Thyroid gland (tissue), 4 donors: Measurements from ENCODE around the gene LBHD1. TPM values are rescaled to one million over a fixed set of nuclear protein-coding genes. Genes with fewer than 3 reads are reported as not detected.

ENCODE experiments used
- DNase-seq, 2 donors: peaks; one replicate each; pipeline ENCODE4 v3.0.0-alpha.2; 2019
- H3K27ac ChIP-seq, 3 donors: fragments of 200-600 bp; sonication (generic); 1 replicate in 2 of 3; 2 replicates in 1 of 3; pipeline ENCODE4 v1.5.1; 2016 to 2019; ENCODE audit warnings: mild to moderate bottlenecking in 1 of 3, moderate library complexity in 1 of 3
- H3K27me3 ChIP-seq: fragments of 200-600 bp; sonication (generic); one replicate; pipeline ENCODE4 v1.5.1; 2019
- H3K36me3 ChIP-seq, 2 donors: fragments of 200-600 bp; sonication (generic); one replicate each; pipeline ENCODE4 v1.5.1; 2016 to 2019
- H3K4me1 ChIP-seq, 2 donors: fragments of 200-600 bp; sonication (generic); one replicate each; pipeline ENCODE4 v1.5.1; 2017 to 2019
- H3K4me3 ChIP-seq, 3 donors: fragments of 200-600 bp; sonication (generic); replicated peaks in 1 of 3; 1 replicate in 2 of 3; 2 replicates in 1 of 3; pipeline ENCODE4 v1.5.1; 2016; ENCODE audit warnings: mild to moderate bottlenecking in 1 of 3
- H3K9me3 ChIP-seq: fragments of 200-600 bp; sonication (generic); one replicate; pipeline ENCODE4 v1.5.1; 2017
- CTCF ChIP-seq, 6 experiments: fragments of 200-600 bp in 3 of 6; fragments of 450-650 bp in 3 of 6; sonication (generic) in 3 of 6; IDR thresholded peaks; one replicate each; pipeline ENCODE4 v1.5.1; 2016 to 2019; ENCODE audit warnings: antibody characterized with exemption in 6 of 6, mild to moderate bottlenecking in 2 of 6, inconsistent platforms in 1 of 6, moderate library complexity in 1 of 6
- POLR2A ChIP-seq, 2 donors: fragments of 450-650 bp; IDR thresholded peaks; one replicate each; pipeline ENCODE4 v1.6.1; 2017; ENCODE audit warnings: antibody characterized with exemption in 2 of 2, mild to moderate bottlenecking in 2 of 2, moderate library complexity in 1 of 2
- WGBS, 2 donors: methylation state at CpG; one replicate each; pipeline ENCODE4 v1.1.5; 2017; 5-methylcytosine and 5-hydroxymethylcytosine counted together
- intact Hi-C: fragments of 100-400 bp; cut with DNase I; formaldehyde crosslinking; loops from one replicate; pipeline ENCODE4 v1.15.1; 2023
- total RNA-seq, 4 donors: library from RNA; depleted of rRNA; stranded (reverse); fragments of >200 nt; gene quantifications; one replicate each; pipeline ENCODE4 v1.2.3, GENCODE V29; 2016

LBHD1 gene
- total RNA-seq, 4 donors from 2014 or later, result 5.8 to 15.5 (median 9.3) TPM

GRCh38 chr11:62645671-62645945 is 26.5 kb downstream of the LBHD1 start:
- peaks cover 9 to 25% of the 10 kb centered on the region in 2 donors for H3K36me3 ChIP-seq
- 14 to 16% methylated on average over 11 of the region's 11 CpGs for WGBS, 2 donors
- TF ChIP-seq CTCF (IDR thresholded peaks at IDR 0.05) (no peak), POLR2A (IDR thresholded peaks at IDR 0.05) (no peak)
- H3K27ac ChIP-seq, result peak overlapping the region in 2 of 3 donors; percentile 64 to 88
- H3K9me3 ChIP-seq, result no peaks in the 10 kb centered on the region
- no peak for DNase-seq
- no peaks in the 10 kb centered on the region for H3K27me3 ChIP-seq
- intact Hi-C loops, result no loop called here
- peak overlapping the region; percentile 64 to 99 (median 84) for H3K4me3 ChIP-seq
- H3K4me1 ChIP-seq, result peaks cover 11 to 13% of the 10 kb centered on the region in 2 donors

DNA sequence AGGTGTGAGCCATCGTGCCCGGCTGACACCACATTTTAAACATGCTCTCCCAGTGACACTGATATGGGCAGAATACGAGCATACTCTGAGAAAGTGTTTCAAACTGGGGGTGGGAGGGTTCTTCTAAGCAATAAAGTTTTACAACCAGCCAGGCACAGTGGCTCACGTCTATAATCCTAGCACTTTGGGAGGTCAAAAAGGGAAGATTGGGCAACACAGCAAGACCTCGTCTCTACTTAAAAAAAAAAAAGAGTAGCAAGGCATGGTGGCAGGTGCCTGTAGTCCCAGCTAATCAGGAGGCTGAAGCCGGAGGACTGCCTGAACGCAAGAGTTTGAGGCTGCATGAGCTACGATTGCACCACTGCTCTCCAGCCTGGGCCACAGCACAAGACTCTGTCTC is 27.8 kb downstream of the LBHD1 start:
- Histone ChIP-seq H3K4me3 (no peak overlapping the region), H3K27me3 (no peaks in the 10 kb centered on the region), H3K36me3 (peaks cover 12 to 18% of the 10 kb centered on the region in 2 donors), H3K4me1 (peaks cover 11 to 13% of the 10 kb centered on the region in 2 donors), H3K27ac (no peak overlapping the region), H3K9me3 (no peaks in the 10 kb centered on the region)
- intact Hi-C loops, result no loop called here
- no peak for DNase-seq
- TF ChIP-seq CTCF (IDR thresholded peaks at IDR 0.05) (no peak), POLR2A (IDR thresholded peaks at IDR 0.05) (no peak)
- WGBS, 2 donors, result 88 to 95% methylated on average over 8 of the region's 8 CpGs

DNA sequence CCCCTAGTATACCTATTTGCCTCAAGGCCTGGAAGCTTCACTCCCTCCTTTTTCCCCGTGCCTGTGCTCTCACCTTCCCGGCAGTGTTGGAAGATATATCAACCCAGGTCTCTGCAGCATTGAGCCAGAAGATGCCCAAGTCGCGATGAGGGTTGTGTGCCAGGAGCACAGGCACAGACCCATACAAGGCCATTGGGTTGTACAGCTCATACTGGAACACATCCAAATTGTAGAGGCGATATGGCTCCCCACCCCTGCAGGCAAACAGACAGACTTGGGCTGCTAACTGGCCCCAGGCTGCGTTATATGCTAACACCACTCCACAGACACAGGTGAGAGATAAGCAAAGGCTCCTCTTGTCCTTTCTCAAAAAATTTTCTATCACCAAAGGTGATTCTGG is 39.6 kb downstream of the LBHD1 start:
- no peak for DNase-seq
- intact Hi-C loops, result no loop called here
- peaks cover 66 to 81% of the 10 kb centered on the region in 2 donors for H3K36me3 ChIP-seq
- no peak for TF ChIP-seq POLR2A (IDR thresholded peaks at IDR 0.05)
- TF ChIP-seq CTCF (IDR thresholded peaks at IDR 0.05), result no peak
- no peak overlapping the region for H3K27ac ChIP-seq
- H3K9me3 ChIP-seq, result no peaks in the 10 kb centered on the region
- WGBS, 2 donors, result 98 to 100% methylated on average over 4 to 6 of the region's 6 CpGs
- no peaks in the 10 kb centered on the region for H3K4me1 ChIP-seq
- H3K4me3 ChIP-seq, result no peak overlapping the region
- H3K27me3 ChIP-seq, result no peaks in the 10 kb centered on the region

GRCh38 chr11:62627713-62628112 is 44.4 kb downstream of the LBHD1 start:
- Histone ChIP-seq H3K4me3 (no peak overlapping the region), H3K9me3 (no peaks in the 10 kb centered on the region), H3K4me1 (peaks cover 0 to under 1% of the 10 kb centered on the region in 2 donors), H3K27me3 (no peaks in the 10 kb centered on the region), H3K27ac (no peak overlapping the region), H3K36me3 (peaks cover 66 to 70% of the 10 kb centered on the region in 2 donors)
- no peak for TF ChIP-seq CTCF (IDR thresholded peaks at IDR 0.05)
- WGBS, 2 donors, result 86 to 88% methylated on average over 3 of the region's 3 CpGs
- intact Hi-C loops, result no loop called here
- DNase-seq, result no peak

GRCh38 chr11:62622476-62623089 is 49.5 kb downstream of the LBHD1 start:
- peak overlapping the region; percentile 49 to 77 (median 67) for H3K27ac ChIP-seq
- no peaks in the 10 kb centered on the region for H3K27me3 ChIP-seq
- DNase-seq, result no peak
- H3K4me1 ChIP-seq, result peaks cover 4 to 14% of the 10 kb centered on the region in 2 donors
- H3K4me3 ChIP-seq, result no peak overlapping the region
- TF ChIP-seq POLR2A (IDR thresholded peaks at IDR 0.05) (no peak), CTCF (IDR thresholded peaks at IDR 0.05) (no peak)
- intact Hi-C loops, result no loop called here
- H3K9me3 ChIP-seq, result no peaks in the 10 kb centered on the region
- 86% methylated on average over 7 of the region's 7 CpGs for WGBS, 2 donors
- H3K36me3 ChIP-seq, result peaks cover 20 to 25% of the 10 kb centered on the region in 2 donors
